ENCODE measurements around the gene RAN. TPM values are rescaled to one million over a fixed set of nuclear protein-coding genes. Genes with fewer than 3 reads are reported as not detected.

The RAN gene
- total and polyA plus RNA-seq, 9 of the 15 experiments (the other 6 are each of a cell fraction or from before 2014, with no cell fraction given), result 1,687 to 3,820 (median 2,300) TPM

- TF ChIP-seq ZNF407 (IDR thresholded peaks at IDR 0.05; ENCODE audit: low read depth), result no peak
- TF ChIP-seq ZBTB17 (CRISPR knock-in tag; IDR thresholded peaks at IDR 0.05), result 0 out of 2 replicates have a peak, but pooled peaks have one; percentile 18
- no peak for TF ChIP-seq NR2F6 (CRISPR knock-in tag; IDR thresholded peaks at IDR 0.05)
- no peak; the same call in 1 of the 2 replicates for TF ChIP-seq NBN (IDR thresholded peaks at IDR 0.05; ENCODE audit: low read depth)
- TF ChIP-seq ZC3H4 (CRISPR knock-in tag; IDR thresholded peaks at IDR 0.05; ENCODE audit: borderline replicate concordance), result peak; percentile 85; the same call in 1 of the 2 replicates
- TF ChIP-seq ZKSCAN1 (IDR thresholded peaks at IDR 0.05; ENCODE audit: low read depth, low read length), result no peak
- no peak for TF ChIP-seq PHB2 (IDR thresholded peaks at IDR 0.05; ENCODE audit: low read depth)
- no peak for TF ChIP-seq BRF2 (IDR thresholded peaks at IDR 0.05; ENCODE audit: borderline replicate concordance, insufficient read depth, insufficient read length)
- TF ChIP-seq CUX1 (CRISPR knock-in tag; IDR thresholded peaks at IDR 0.05), result no peak
- no peak for TF ChIP-seq TRIM28 (IDR thresholded peaks at IDR 0.05)
- TF ChIP-seq PRMT5 (CRISPR knock-in tag; IDR thresholded peaks at IDR 0.05), result no peak
- no peak for TF ChIP-seq MCM2 (IDR thresholded peaks at IDR 0.05; ENCODE audit: low read depth)
- peak; percentile 97 for TF ChIP-seq L3MBTL2 (IDR thresholded peaks at IDR 0.05)
- no peak for TF ChIP-seq TAF9B (IDR thresholded peaks at IDR 0.05; ENCODE audit: partially characterized antibody)
These were observed at the start of gene RAN (continued) for GRCh38 chr12:130871286-130872178.

All from K562 (cell line).